Heart left ventricle (tissue), 13 donors: ENCODE results near the gene CIP2A.

Experiments
- CTCF ChIP-seq, 12 donors: fragments of 200-600 bp; sonication (generic) in 4 of 12; IDR thresholded peaks; one replicate each; pipeline versions ENCODE4 v1.5.0 to v1.8.0; 2018 to 2022; ENCODE audit warnings: antibody characterized with exemption in 12 of 12, mild to moderate bottlenecking in 5 of 12
- POLR2A ChIP-seq, 2 donors: fragments of 450-650 bp; IDR thresholded peaks; one replicate each; pipeline ENCODE4 v1.6.1; 2017; ENCODE audit warnings: antibody characterized with exemption in 2 of 2, mild to moderate bottlenecking in 2 of 2, moderate library complexity in 2 of 2
- donor health status: ischemic (EF 13 %, LVEDD 7.1; RV severe dilation, severe dysfunction).
- donor health status: DM: no; HTN: yes; CAD: no.
- donor health status: DM: no; HTN: no; CAD: no.
- donor health status: ischemic (EF 25% LVEDD 6.9; RV normal size, moderate dysfunction).
- donor health status: ischemic (EF 25% LVEDD 5.7; RV mildly dilated, moderate dysfunction).
- donor health status: ischemic (EF 35%, LVEDD 5.7; RV mildly dilated, moderate dysfunction).
- donor health status: nonischemic (EF 11% LVEDD 7.7; RV severe dilation, severe dysfunction).
- donor health status: DM: yes; HTN: yes; CAD: no.
- donor health status: PGD.
- donor health status: ischemic (EF 29% LVEDD 5.4; RV normal size, mild dysfunction).
- donor health status: nonischemic (EF 23%, LVEDD 6.1; RV moderate dilation, normal function).

DNA sequence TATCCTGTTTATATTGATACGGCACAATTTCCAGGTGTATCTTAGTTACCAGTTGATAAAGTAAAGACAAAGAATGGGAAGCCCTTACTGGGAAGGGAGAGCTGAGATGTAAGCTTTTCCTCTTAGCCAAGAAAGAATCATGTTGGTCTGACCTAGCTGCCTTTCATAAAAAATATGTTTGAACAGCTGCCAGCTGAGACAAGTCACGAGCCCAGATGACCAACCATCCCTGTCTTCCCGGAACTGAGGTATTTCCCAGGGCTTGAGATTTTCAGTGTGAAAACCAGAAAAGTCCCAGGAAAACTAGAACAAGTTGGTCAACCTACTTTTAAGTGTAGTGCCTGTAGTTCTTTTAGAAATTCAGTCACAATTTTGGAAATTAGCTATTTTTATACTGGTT lies 75.3 kb downstream of the CIP2A start:
- no peak for TF ChIP-seq CTCF (IDR thresholded peaks at IDR 0.05)
- no peak for TF ChIP-seq POLR2A (IDR thresholded peaks at IDR 0.05)
